ENCODE results near the gene SYPL2.
A peak's percentile ranks its signal among the peaks of the same experiment; 100 is the strongest.
"Not testable (repeated sequence)": the region's sequence is repeated elsewhere in the genome, so short reads cannot be mapped to it uniquely, and the experiment has no call there.

Gene SYPL2

GRCh38 chr1:109466452-109467300 lies at the start of gene SYPL2:
Gene SYPL2, plus strand, starts transcription at chr1:109466546. Its CDS starts 298 bp downstream, at chr1:109466844.
- peak; percentile 33 for DNase-seq

DNA sequence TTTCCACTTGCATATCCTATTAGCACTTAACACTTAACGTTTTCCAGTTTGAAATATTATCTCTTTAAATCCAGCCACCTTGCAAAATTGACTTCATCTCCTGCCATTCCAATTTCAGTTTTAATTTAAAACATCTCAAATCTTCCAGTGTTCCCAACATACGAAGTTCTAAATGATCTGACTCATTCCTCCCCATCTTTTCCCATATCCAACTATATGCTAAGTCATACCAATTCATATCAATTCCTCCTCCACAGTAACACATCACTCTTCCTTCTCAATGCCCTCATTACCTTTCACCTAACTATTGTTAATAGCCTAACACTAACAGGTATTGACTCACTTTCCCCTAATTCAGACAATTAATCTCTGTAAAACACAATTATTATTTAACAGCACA lies 42.8 kb upstream of the SYPL2 start:
- DNase-seq: no peak

GRCh38 chr1:109425391-109426280 lies 40.7 kb upstream of the SYPL2 start:
- peak; percentile 62 for DNase-seq

GRCh38 chr1:109426281-109427170 lies 39.8 kb upstream of the SYPL2 start, which contains the start of gene PSMA5:
Gene PSMA5, minus strand, starts transcription at chr1:109426448. Its CDS starts 118 bp downstream, at chr1:109426330.
- DNase-seq: peak; percentile 95

DNA sequence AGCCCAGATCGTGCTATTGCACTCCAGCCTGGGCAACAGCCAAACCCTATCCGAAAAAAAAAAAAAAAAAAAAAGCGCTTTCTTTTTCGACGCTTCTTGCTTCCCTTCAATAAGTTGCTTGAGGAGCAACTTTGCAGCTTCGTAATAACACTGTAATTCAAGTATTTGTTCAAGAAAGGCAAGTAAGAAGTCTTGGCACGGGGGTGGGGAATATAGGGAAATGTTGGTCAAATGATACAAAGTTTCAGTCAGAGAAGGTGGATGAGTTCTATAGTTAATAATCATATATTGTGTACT lies 39.2 kb upstream of the SYPL2 start:
- no peak for DNase-seq

- DNase-seq: no peak
Measured at GRCh38 chr1:109432336-109432735, 34.0 kb upstream of the SYPL2 start.

GRCh38 chr1:109433322-109433721 lies 33.0 kb upstream of the SYPL2 start:
- DNase-seq: no peak

GRCh38 chr1:109434484-109434883 lies 31.9 kb upstream of the SYPL2 start:
- DNase-seq: no peak

GRCh38 chr1:109438798-109439297 lies 27.5 kb upstream of the SYPL2 start:
- no peak for DNase-seq

DNA sequence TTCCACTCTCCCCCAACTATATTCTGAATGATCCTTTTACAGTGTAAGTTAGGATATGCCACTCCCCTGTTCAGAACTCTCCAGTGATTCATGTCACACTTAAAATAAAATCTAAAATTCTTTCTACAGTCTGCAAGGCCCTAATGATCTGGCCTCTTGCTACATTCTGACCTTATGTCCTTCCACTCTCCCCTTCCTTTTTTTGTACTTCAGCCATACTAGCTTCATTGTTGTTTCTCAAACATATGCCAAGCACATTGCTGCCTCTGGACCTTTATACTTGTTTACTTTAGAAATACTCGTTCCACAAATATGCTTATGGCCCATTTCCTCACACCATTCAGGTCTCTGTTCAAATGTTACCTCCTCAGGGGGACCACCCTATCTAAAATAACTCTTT lies 25.3 kb upstream of the SYPL2 start:
- no peak for DNase-seq

DNA sequence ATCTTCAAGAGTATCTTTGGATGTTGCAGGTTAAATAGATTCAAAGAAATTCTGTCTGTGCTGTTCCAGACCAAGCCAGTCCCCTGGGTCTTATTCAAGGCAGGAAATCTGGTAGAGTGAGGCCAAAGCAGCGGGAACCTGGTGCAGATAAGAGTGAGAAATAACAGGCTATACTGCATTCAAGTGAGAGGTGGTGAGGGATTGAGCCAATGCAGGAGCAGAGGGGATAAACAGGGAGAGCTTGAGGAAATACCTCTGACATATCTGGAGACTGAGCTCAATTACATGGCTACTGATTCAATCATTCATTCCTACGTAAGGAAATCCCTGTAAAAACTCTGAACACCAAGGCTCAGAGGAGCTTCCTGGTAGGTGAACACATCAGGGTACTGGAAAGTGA lies 22.9 kb upstream of the SYPL2 start:
- DNase-seq: no peak

DNA sequence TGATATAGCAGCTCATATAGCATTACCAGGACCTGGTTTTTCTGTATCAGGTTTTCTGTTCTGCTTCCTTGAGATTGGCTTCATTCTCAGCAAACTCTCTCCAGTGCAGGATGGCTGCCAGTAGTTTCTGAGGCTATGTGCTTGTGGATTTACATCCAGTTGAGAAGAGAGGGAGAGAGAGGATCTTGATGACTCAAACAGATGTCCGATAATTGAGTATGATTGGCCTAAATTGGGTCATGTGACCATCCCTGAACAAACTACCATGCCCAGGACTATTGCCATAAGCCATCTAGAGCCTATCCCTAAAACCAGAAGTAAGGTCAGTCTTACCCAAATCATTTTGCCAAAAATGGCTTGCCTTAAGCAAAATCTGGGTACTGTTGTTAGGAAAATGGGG lies 22.0 kb upstream of the SYPL2 start:
- no peak for DNase-seq

DNA sequence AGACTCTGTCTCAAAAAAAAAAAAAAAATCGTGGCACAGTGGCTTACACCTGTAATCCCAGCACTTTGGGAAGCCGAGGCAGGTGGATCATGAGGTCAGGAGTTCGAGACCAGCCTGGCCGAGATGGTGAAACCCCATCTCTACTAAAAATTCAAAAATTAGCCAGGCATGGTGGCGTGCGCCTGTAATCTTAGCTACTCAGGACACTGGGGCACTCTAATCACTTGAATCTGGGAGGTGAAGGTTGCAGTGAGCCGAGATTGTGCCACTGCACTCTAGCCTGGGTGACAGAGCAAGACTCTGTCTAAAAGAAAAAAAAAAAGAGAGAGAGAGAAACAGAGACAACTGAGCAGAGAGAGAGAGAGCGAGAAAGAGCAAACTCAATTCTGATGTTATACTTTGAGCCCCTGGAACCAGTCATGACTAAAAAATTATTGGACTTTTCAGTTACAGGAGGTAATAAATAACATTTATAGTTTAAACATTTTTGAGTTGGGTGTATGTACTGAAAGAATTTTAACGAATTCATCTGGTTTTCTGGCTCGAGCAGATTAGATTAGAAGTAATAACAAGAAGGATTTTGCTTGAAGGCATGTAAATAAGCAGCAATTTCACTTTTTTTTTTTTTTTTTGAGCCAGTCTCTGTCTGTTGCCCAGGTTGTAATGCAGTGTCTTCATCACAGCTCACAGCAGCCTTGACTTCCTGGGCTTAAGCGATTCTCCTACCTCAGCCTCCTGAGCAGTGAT lies 20.2 kb upstream of the SYPL2 start:
- DNase-seq: not testable (repeated sequence)

- no peak for DNase-seq
Measured at GRCh38 chr1:109447524-109447923, 18.8 kb upstream of the SYPL2 start.

DNA sequence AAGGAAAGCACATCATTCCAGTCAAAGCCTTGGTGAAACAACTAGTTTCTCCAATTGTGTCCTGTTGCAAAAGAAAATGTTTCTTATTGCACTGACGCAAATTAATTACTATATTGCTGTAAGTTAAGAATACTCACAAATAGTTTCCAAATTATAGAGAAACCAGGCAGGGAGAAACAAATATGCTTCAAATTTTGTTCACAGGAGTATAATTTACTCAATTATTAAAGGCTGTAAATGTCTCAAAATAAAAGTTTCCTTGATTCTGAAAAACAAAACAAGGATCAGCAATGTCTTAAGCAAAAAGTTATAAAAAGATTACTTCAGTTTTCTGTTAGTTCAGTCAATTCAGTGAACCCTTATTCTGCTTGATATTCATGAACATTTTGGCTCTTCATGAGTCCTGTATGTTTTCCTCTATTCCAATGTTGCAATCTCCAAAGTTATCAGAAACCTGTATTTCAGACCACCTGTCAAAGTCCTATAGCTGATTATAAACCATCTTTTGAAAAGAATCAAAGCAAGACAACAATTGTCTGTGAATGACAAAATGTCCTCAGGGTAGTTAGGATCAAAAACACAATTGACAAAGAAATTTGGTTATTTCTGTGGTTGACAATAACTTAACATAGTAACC lies 11.7 kb upstream of the SYPL2 start:
- no peak for DNase-seq

DNA sequence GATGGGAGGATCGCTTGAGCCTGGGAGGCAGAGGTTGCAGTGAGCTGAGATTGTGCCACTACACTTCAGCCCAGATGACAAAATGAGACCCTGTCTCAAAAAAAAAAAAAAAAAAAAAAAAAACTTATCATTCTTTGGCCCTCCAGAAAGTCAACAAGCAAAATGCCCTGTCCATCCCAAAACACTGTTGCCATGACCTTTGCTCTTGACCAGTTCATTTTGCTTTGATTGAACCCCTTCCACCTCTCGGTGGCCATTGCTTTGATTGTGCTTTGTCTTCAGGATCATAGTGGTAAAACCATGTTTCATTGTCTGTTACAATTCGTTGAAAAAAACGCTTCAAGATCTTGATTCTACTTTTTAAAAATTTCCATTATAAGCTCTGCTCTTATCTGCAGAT lies 8.5 kb upstream of the SYPL2 start:
- no peak for DNase-seq

DNA sequence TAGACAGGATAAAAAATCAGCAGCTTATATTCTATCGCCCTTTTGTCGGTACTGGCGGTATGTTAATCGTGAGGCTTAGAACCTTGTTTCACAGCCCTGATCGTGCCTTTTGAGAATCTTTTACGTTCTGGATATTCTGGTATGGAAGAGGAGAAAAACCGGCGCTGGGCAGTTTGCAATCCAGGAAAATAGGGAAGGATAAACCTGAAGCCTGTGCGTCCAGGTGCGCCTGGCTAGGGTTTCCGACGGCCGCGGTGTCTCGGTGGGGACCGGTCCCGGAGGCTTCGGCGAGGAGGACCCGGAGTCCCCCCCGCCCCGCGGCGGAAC lies 258 bp upstream of the SYPL2 start:
- no peak for DNase-seq

DNA sequence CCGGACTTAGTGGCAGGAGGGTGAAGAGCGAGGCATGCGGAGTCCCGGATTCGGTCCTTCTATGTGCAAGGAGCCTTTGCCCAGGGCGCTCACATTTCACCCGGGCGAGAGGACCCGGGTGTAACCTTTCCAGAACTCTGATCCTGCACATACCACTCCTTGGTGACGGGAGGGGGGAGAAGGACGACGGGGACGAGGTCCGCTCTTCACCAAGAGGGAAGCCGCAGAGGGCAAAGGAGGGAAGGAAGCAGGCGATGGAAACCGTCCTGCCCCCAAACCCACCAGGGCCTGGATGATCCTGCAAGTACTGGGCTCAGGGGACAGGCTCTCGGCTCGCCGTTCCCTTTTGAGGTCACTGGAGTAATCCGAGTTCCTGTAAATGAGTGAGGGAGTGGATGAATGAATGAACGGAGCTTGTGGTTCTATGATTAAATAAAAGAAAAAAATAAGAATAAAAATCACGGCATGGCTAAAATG lies 993 bp downstream of the SYPL2 start:
- no peak for DNase-seq

GRCh38 chr1:109468061-109468460 lies 1.7 kb downstream of the SYPL2 start:
- no peak for DNase-seq

DNA sequence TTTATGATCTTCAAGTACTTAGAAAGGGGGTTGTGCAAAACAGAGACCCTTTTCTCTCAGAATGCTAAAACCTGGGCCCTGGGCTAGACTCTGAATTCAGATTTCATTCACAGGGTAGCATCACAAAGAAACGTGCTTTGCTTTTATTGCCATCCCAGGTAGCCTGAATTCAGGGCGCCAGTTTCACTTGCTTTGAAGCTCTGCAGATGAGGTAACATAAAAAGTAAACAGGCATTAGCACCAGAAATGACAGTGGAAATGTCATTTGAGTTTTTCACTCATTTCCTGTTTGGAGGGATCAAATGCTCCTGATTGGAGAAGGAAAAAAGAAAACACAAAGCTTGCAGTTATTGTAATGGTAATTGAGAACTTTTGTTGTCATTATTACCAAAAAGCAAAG lies 2.6 kb downstream of the SYPL2 start:
- DNase-seq: no peak

- no peak for DNase-seq
Measured at GRCh38 chr1:109470245-109470644, 3.9 kb downstream of the SYPL2 start.

DNA sequence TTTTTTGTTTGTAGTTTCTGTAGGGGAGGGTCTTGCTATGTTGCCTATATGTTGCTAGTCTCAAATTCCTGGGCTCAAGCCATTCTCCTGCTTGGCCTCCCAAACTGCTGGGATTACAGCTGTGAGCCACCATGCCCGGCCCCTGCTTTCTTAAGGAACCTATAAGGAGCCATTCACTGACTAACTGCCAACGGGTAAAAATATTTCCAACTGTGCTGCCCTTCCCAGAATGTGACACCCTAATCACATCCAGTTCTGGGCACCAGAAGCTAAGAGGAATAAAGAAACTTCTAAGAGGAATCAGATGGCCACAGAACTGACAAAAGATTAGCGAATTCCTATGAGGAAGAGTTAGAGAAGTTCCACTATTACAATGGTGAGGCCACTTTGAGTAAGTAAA lies 6.4 kb downstream of the SYPL2 start:
- DNase-seq: no peak

Data from activated naive CD4-positive, alpha-beta T cell treated with anti-CD3 and anti-CD28 coated beads, Interleukin-2, amount 50 U/mL, for 16 hours (primary cell).